Measurements from ENCODE around the gene GFER. TPM values are rescaled to one million over a fixed set of nuclear protein-coding genes. Genes with fewer than 3 reads are reported as not detected.

Gene GFER
- total and polyA plus RNA-seq, 4 donors, result 7.4 to 63.5 (median 25.6) TPM

GRCh38 chr16:1941162-1942046 lies 42.6 kb upstream of the GFER start:
- Histone ChIP-seq H3K27ac (ENCODE audit: low read depth in 1 of 2, low read length in 1 of 2) (peak overlapping the region; percentile 25 to 89), H3K4me3 (no peak overlapping the region), H3K4me1 (ENCODE audit: control insufficient read depth in 5 of 5, insufficient read depth in 5 of 5, low read length in 5 of 5) (peaks cover 0 to 12% (median 7%) of the 10 kb centered on the region in 5 donors), H3K36me3 (ENCODE audit: control insufficient read depth in 4 of 4, insufficient read depth in 4 of 4, low read length in 4 of 4) (peaks cover 2 to 33% (median 8%) of the 10 kb centered on the region in 4 donors), H3K9me3 (ENCODE audit: control insufficient read depth in 4 of 4, insufficient read depth in 3 of 4, low read length in 3 of 4) (no peaks in the 10 kb centered on the region), H3K27me3 (ENCODE audit: control insufficient read depth in 3 of 3, insufficient read depth in 3 of 3, low read length in 2 of 3) (no peaks in the 10 kb centered on the region), H3K9ac (ENCODE audit: insufficient read depth in 1 of 2, low read length in 2 of 2) (no peak overlapping the region)
- no peak for DNase-seq
- no peak for TF ChIP-seq CTCF (IDR thresholded peaks at IDR 0.05; ENCODE audit: control extremely low read depth, extremely low read depth)
- ATAC-seq (ENCODE audit: insufficient read depth, low FRiP score), result no peak
- 73 to 88% methylated on average over 30 of the region's 30 CpGs for WGBS, 2 donors

GRCh38 chr16:1942047-1942809 lies 41.8 kb upstream of the GFER start:
- H3K9me3 ChIP-seq (ENCODE audit: control insufficient read depth in 4 of 4, insufficient read depth in 3 of 4, low read length in 3 of 4), result no peaks in the 10 kb centered on the region
- H3K27ac ChIP-seq (ENCODE audit: low read depth in 1 of 2, low read length in 1 of 2), result peak overlapping the region; percentile 89 to 90
- peaks cover 0 to 12% (median 7%) of the 10 kb centered on the region in 5 donors for H3K4me1 ChIP-seq (ENCODE audit: control insufficient read depth in 5 of 5, insufficient read depth in 5 of 5, low read length in 5 of 5)
- 10 to 18% methylated on average over 15 to 17 of the region's 17 CpGs for WGBS, 2 donors
- H3K27me3 ChIP-seq (ENCODE audit: control insufficient read depth in 3 of 3, insufficient read depth in 3 of 3, low read length in 2 of 3), result no peaks in the 10 kb centered on the region
- ATAC-seq (ENCODE audit: insufficient read depth, low FRiP score) (no peak), DNase-seq (no peak)
- H3K9ac ChIP-seq (ENCODE audit: insufficient read depth in 1 of 2, low read length in 2 of 2), result peak overlapping the region in 1 of 2 donors; percentile 47
- TF ChIP-seq CTCF (IDR thresholded peaks at IDR 0.05; ENCODE audit: control extremely low read depth, extremely low read depth), result no peak
- H3K4me3 ChIP-seq, result peak overlapping the region; percentile 83
- peaks cover 0 to 30% (median 8%) of the 10 kb centered on the region in 4 donors for H3K36me3 ChIP-seq (ENCODE audit: control insufficient read depth in 4 of 4, insufficient read depth in 4 of 4, low read length in 4 of 4)

GRCh38 chr16:1942810-1943726 lies 40.9 kb upstream of the GFER start, which contains the start of gene MSRB1:
MSRB1 (minus strand) TSS chr16:1943199; CDS start chr16:1943156, 43 bp downstream.
- H3K9me3 ChIP-seq (ENCODE audit: control insufficient read depth in 4 of 4, insufficient read depth in 3 of 4, low read length in 3 of 4), result no peaks in the 10 kb centered on the region
- peaks cover 0 to 26% (median 5%) of the 10 kb centered on the region in 4 donors for H3K36me3 ChIP-seq (ENCODE audit: control insufficient read depth in 4 of 4, insufficient read depth in 4 of 4, low read length in 4 of 4)
- WGBS, 2 donors, result 2% methylated on average over 61 to 77 of the region's 77 CpGs
- peaks cover 0 to 12% (median 7%) of the 10 kb centered on the region in 5 donors for H3K4me1 ChIP-seq (ENCODE audit: control insufficient read depth in 5 of 5, insufficient read depth in 5 of 5, low read length in 5 of 5)
- no peaks in the 10 kb centered on the region for H3K27me3 ChIP-seq (ENCODE audit: control insufficient read depth in 3 of 3, insufficient read depth in 3 of 3, low read length in 2 of 3)
- H3K4me3 ChIP-seq, result peak within 1 kb of the TSS; percentile 83
- H3K9ac ChIP-seq (ENCODE audit: insufficient read depth in 1 of 2, low read length in 2 of 2), result peak within 1 kb of the TSS in 1 of 2 donors; percentile 47
- peak; percentile 99 for DNase-seq
- peak within 1 kb of the TSS; percentile 89 to 90 for H3K27ac ChIP-seq (ENCODE audit: low read depth in 1 of 2, low read length in 1 of 2)
- TF ChIP-seq CTCF (IDR thresholded peaks at IDR 0.05; ENCODE audit: control extremely low read depth, extremely low read depth), result no peak
- ATAC-seq (ENCODE audit: insufficient read depth, low FRiP score), result peak; percentile 97
